ENCODE data around the gene ATXN1. TPM values are rescaled to one million over a fixed set of nuclear protein-coding genes. Genes with fewer than 3 reads are reported as not detected.

The ATXN1 gene
- polyA plus RNA-seq, 1 donor (not counting 4 experiments of a cell fraction or from before 2014, with no cell fraction given) = 9.7 TPM

- DNase-seq (ENCODE audit: low read depth, low spot score) (no peak), FAIRE-seq (no peak)
- dilution Hi-C loops (cut with MboI; ENCODE audit: extremely low pct_ligation_motif_present, low sequenced_read_pairs) = no loop called here
- H4K20me1 ChIP-seq (ENCODE audit: control insufficient read depth, extremely low read depth, insufficient read depth, low read length) = no peaks in the 10 kb centered on the region
- H3K4me2 ChIP-seq (ENCODE audit: control insufficient read depth, extremely low read depth, insufficient read depth, low read depth, low read length) = no peak overlapping the region
- peaks cover 0 to 4% of the 10 kb centered on the region in 2 experiments for H3K36me3 ChIP-seq (ENCODE audit: control insufficient read depth in 2 of 2, extremely low read depth in 1 of 2, insufficient read depth in 2 of 2, low read length in 2 of 2)
- H3K9me1 ChIP-seq (ENCODE audit: control insufficient read depth, extremely low read depth, insufficient read depth, low read length) = no peaks in the 10 kb centered on the region
- H3K4me3 ChIP-seq (ENCODE audit: control insufficient read depth in 2 of 3, extremely low read depth in 1 of 3, insufficient read depth in 2 of 3, low read depth in 1 of 3, low read length in 3 of 3) = no peak overlapping the region
- no peaks in the 10 kb centered on the region for H3K9me3 ChIP-seq (ENCODE audit: control insufficient read depth, low read depth, low read length)
- H3K4me1 ChIP-seq (ENCODE audit: control insufficient read depth, extremely low read depth, insufficient read depth, low read length) = peaks cover 11% of the 10 kb centered on the region
- H2AFZ ChIP-seq (ENCODE audit: control insufficient read depth, low read length) = no peak overlapping the region
- TF ChIP-seq, protein P1, sequence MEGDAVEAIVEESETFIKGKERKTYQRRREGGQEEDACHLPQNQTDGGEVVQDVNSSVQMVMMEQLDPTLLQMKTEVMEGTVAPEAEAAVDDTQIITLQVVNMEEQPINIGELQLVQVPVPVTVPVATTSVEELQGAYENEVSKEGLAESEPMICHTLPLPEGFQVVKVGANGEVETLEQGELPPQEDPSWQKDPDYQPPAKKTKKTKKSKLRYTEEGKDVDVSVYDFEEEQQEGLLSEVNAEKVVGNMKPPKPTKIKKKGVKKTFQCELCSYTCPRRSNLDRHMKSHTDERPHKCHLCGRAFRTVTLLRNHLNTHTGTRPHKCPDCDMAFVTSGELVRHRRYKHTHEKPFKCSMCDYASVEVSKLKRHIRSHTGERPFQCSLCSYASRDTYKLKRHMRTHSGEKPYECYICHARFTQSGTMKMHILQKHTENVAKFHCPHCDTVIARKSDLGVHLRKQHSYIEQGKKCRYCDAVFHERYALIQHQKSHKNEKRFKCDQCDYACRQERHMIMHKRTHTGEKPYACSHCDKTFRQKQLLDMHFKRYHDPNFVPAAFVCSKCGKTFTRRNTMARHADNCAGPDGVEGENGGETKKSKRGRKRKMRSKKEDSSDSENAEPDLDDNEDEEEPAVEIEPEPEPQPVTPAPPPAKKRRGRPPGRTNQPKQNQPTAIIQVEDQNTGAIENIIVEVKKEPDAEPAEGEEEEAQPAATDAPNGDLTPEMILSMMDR (optimal IDR thresholded peaks at IDR 0.05 in 1 of 3, IDR thresholded peaks at IDR 0.05 in 1 of 3, conservative IDR thresholded peaks at IDR 0.05 in 1 of 3; ENCODE audit: extremely low read depth in 1 of 3, insufficient read depth in 2 of 3, low read length in 3 of 3) = no peak
- no peak for TF ChIP-seq EZH2 (IDR thresholded peaks at IDR 0.05; ENCODE audit: low read length)
- H3K27ac ChIP-seq (ENCODE audit: control insufficient read depth, insufficient read depth, low read length) = no peak overlapping the region
- no peaks in the 10 kb centered on the region for H3K27me3 ChIP-seq (ENCODE audit: control insufficient read depth, extremely low read depth, insufficient read depth, low read length)
- H3K9ac ChIP-seq (ENCODE audit: control insufficient read depth, extremely low read depth, insufficient read depth, low read length) = no peak overlapping the region
- H3K79me2 ChIP-seq (ENCODE audit: control insufficient read depth, insufficient read depth, low read length) = no peaks in the 10 kb centered on the region
Observed at GRCh38 chr6:16405375-16405774, 355.9 kb downstream of the ATXN1 start.

- no peak overlapping the region for H2AFZ ChIP-seq (ENCODE audit: control insufficient read depth, low read length)
- no peak overlapping the region for H3K4me3 ChIP-seq (ENCODE audit: control insufficient read depth in 2 of 3, extremely low read depth in 1 of 3, insufficient read depth in 2 of 3, low read depth in 1 of 3, low read length in 3 of 3)
- H3K36me3 ChIP-seq (ENCODE audit: control insufficient read depth in 2 of 2, extremely low read depth in 1 of 2, insufficient read depth in 2 of 2, low read length in 2 of 2) = peaks cover 0 to 4% of the 10 kb centered on the region in 2 experiments
- H3K79me2 ChIP-seq (ENCODE audit: control insufficient read depth, insufficient read depth, low read length) = no peaks in the 10 kb centered on the region
- no peak overlapping the region for H3K4me2 ChIP-seq (ENCODE audit: control insufficient read depth, extremely low read depth, insufficient read depth, low read depth, low read length)
- no peak for DNase-seq (ENCODE audit: low read depth, low spot score)
- peaks cover 2% of the 10 kb centered on the region for H3K4me1 ChIP-seq (ENCODE audit: control insufficient read depth, extremely low read depth, insufficient read depth, low read length)
- H3K9me1 ChIP-seq (ENCODE audit: control insufficient read depth, extremely low read depth, insufficient read depth, low read length) = no peaks in the 10 kb centered on the region
- no peak overlapping the region for H3K9ac ChIP-seq (ENCODE audit: control insufficient read depth, extremely low read depth, insufficient read depth, low read length)
- dilution Hi-C loops (cut with MboI; ENCODE audit: extremely low pct_ligation_motif_present, low sequenced_read_pairs) = no loop called here
- H3K27me3 ChIP-seq (ENCODE audit: control insufficient read depth, extremely low read depth, insufficient read depth, low read length) = no peaks in the 10 kb centered on the region
- H3K27ac ChIP-seq (ENCODE audit: control insufficient read depth, insufficient read depth, low read length) = no peak overlapping the region
- FAIRE-seq = no peak
- no peaks in the 10 kb centered on the region for H4K20me1 ChIP-seq (ENCODE audit: control insufficient read depth, extremely low read depth, insufficient read depth, low read length)
- H3K9me3 ChIP-seq (ENCODE audit: control insufficient read depth, low read depth, low read length) = no peaks in the 10 kb centered on the region
- TF ChIP-seq EZH2 (IDR thresholded peaks at IDR 0.05; ENCODE audit: low read length) = no peak
- TF ChIP-seq, protein P1 (optimal IDR thresholded peaks at IDR 0.05 in 1 of 3, IDR thresholded peaks at IDR 0.05 in 1 of 3, conservative IDR thresholded peaks at IDR 0.05 in 1 of 3; ENCODE audit: extremely low read depth in 1 of 3, insufficient read depth in 2 of 3, low read length in 3 of 3) = no peak
Observed at GRCh38 chr6:16404456-16404855, 356.8 kb downstream of the ATXN1 start.

Measured in keratinocyte (primary cell).